Effector memory CD8-positive, alpha-beta T cell (primary cell): Measurements from ENCODE around the gene NSMF.
A peak's percentile ranks its signal among the peaks of the same experiment; 100 is the strongest.

Experiments used
- ATAC-seq: fragments of 150-1000 bp; cut with Tn5 transposase; replicated peaks from 2 replicates; pipeline ENCODE4 v1.10.0; 2021; ENCODE audit warnings: mild to moderate bottlenecking, moderate library complexity
- DNase-seq, 3 experiments: peaks; one replicate each; pipeline ENCODE4 v3.0.0; 2021
- H3K27ac Mint-ChIP-seq, 2 donors: one replicate each; pipeline ENCODE4 v1.8.0; 2022; ENCODE audit warnings: mild to moderate bottlenecking in 2 of 2, mixed read lengths in 2 of 2, moderate library complexity in 2 of 2
- H3K27me3 Mint-ChIP-seq, 2 donors: one replicate each; pipeline ENCODE4 v1.8.0; 2022; ENCODE audit warnings: mixed read lengths in 2 of 2
- H3K36me3 Mint-ChIP-seq: one replicate; pipeline ENCODE4 v1.8.0; 2022; ENCODE audit warnings: mild to moderate bottlenecking, moderate library complexity, mixed read lengths; ENCODE audit not compliant: insufficient read depth
- H3K4me1 Mint-ChIP-seq, 2 donors: one replicate each; pipeline ENCODE4 v1.8.0; 2022; ENCODE audit warnings: low read depth in 2 of 2, mixed read lengths in 2 of 2
- H3K4me3 Mint-ChIP-seq, 2 donors: one replicate each; pipeline ENCODE4 v1.8.0; 2022; ENCODE audit warnings: mild to moderate bottlenecking in 2 of 2, mixed read lengths in 2 of 2, moderate library complexity in 2 of 2
- H3K9me3 Mint-ChIP-seq, 2 donors: one replicate each; pipeline ENCODE4 v1.8.0; 2022; ENCODE audit warnings: mixed read lengths in 2 of 2
- total RNA-seq, 9 experiments: gene quantifications; one replicate each; lab custom pipeline; 2026; lab: John Stamatoyannopoulos, UW

NSMF gene, protein sequence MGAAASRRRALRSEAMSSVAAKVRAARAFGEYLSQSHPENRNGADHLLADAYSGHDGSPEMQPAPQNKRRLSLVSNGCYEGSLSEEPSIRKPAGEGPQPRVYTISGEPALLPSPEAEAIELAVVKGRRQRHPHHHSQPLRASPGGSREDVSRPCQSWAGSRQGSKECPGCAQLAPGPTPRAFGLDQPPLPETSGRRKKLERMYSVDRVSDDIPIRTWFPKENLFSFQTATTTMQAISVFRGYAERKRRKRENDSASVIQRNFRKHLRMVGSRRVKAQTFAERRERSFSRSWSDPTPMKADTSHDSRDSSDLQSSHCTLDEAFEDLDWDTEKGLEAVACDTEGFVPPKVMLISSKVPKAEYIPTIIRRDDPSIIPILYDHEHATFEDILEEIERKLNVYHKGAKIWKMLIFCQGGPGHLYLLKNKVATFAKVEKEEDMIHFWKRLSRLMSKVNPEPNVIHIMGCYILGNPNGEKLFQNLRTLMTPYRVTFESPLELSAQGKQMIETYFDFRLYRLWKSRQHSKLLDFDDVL
- 34.8 to 96.3 (median 75.3) reads per million in 9 experiments for total RNA-seq

DNA sequence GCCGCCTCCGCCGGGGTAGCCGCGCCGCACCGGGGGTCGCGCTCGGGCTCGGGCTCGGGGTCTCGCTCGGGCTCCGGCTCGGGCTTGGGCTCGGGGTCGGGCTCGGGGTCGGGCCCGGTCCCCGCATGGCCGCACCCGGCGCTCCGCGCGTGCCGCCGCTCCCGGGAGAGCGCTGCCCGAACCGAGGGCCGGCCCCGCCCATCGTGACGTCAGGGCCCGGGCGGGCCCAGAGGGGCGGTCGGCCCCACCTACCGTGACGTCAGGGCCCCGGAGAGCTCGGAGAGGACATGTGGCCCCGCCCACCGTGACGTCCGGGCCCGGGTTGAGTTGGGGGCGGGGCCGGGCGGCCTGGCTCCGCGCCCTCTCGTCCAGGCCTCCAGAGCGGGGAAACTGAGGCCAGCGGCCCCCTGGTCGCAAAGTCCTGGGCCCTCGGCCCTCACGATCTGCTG lies at the start of gene NSMF:
Gene NSMF (minus strand): TSS at position 183 of the 449 bp plus-strand sequence. CDS start 232 bp downstream, outside the sequence.
- Mint-ChIP-seq H3K27me3 (no peaks in the 10 kb centered on the region), H3K27ac (peak within 1 kb of the TSS; percentile 10 to 62), H3K4me3 (peak within 1 kb of the TSS; percentile 58 to 67), H3K36me3 (peaks cover 6% of the 10 kb centered on the region), H3K4me1 (peaks cover 21 to 23% of the 10 kb centered on the region in 2 donors), H3K9me3 (no peaks in the 10 kb centered on the region)
- ATAC-seq (peak; percentile 62), DNase-seq (peak; percentile 92 to 95 (median 93))

DNA sequence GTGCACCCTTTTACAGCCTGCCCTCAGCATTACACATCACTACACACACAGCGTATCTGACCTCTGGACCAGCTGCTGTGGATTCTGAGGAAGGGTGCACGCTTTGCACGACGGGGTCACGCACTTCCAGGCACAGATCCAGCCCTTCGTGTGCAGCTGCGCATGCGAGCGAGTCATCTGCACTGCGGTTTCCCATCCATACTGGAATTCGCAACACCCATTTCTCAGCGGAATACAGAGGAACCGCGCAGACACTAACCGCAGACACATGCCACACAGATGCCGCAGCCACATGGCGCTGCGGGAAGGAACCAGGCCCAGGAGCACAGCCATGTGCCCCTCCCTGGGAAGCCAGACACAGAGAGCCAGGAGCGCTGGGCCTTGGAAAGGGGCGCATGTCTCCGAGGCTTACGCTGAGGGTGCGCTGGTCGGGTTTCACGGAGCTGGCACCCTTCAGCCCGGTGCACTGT lies 47.6 kb upstream of the NSMF start:
- Mint-ChIP-seq H3K9me3 (no peaks in the 10 kb centered on the region), H3K27me3 (no peaks in the 10 kb centered on the region), H3K27ac (no peak overlapping the region), H3K4me3 (no peak overlapping the region), H3K4me1 (peaks cover 4 to 8% of the 10 kb centered on the region in 2 donors), H3K36me3 (peaks cover 14% of the 10 kb centered on the region)
- ATAC-seq (no peak), DNase-seq (no peak)

DNA sequence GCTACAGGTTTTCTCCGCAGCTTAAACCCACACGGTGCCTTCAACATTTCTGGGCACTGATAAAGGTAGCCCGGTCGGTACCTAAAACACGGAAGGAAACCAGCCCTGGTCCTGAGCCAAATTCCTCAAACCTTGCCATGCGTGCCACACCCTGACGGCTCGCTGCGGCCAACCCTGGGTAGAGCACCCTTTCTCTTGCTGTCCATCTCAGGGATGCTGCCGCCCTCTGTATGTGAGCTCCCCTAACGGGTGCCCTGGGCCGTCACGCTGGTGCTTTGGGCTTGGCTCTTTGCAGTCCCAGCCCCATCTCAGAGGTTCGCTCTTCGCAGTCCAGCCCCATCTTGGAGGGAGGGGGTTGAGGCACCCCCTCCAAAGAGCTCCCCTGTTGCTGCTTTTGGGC lies 47.1 kb upstream of the NSMF start:
- no peaks in the 10 kb centered on the region for H3K9me3 Mint-ChIP-seq
- ATAC-seq (no peak), DNase-seq (no peak)
- no peaks in the 10 kb centered on the region for H3K27me3 Mint-ChIP-seq
- H3K4me1 Mint-ChIP-seq: peaks cover 4 to 8% of the 10 kb centered on the region in 2 donors
- H3K27ac Mint-ChIP-seq: no peak overlapping the region
- peaks cover 16% of the 10 kb centered on the region for H3K36me3 Mint-ChIP-seq
- H3K4me3 Mint-ChIP-seq: no peak overlapping the region

DNA sequence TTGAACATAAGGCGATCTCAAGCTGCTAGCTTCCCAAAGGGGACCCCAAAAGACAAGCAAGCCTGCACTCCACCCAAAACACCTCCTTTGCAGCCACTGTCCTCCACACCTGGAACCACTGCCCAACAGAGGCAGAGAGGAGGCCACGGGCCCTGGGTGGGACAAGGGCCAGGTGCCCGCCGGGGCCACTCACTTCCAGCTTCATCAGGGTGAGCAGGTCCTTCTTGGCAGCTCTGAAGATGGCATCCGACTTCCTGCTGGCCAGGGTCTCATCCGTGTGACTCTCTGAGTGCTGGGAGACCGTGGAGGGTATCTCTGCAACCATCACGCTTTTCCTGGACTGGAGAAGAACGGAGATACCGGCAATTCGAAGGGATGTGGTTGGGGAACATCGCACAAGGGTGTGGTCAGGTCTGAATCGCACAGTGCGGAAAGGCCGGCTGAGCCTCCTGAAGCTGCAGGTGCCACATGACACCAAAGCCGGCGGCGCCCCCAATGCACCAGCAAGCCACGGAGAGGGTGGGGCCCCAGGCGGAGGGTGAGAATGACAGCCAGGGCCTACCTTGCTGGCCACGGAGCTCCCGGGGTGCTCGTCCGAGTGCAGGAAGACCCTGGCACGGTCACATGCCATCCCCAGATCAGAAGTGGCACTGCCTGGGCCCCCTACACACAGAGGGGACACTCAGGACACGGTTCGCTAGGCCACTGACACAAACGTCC lies 46.4 kb upstream of the NSMF start:
- no peaks in the 10 kb centered on the region for H3K27me3 Mint-ChIP-seq
- H3K27ac Mint-ChIP-seq: no peak overlapping the region
- H3K4me3 Mint-ChIP-seq: no peak overlapping the region

DNA sequence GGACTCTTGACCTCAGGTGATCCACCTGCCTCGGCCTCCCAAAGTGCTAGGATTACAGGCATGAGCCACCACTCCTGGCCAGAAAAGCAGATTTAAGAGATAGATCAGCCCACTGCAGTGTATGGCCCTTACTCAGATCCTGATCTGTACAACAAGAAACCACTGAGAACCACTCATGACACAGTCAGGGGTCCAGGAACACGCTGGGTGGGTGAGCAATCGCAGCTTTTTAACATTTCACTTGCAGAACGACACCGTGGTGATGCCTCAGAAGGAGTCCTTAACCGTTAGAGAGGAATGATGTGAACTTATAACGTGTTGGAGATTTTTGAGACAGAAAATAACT lies 45.3 kb upstream of the NSMF start:
- H3K4me1 Mint-ChIP-seq: peaks cover 4 to 8% of the 10 kb centered on the region in 2 donors
- ATAC-seq (no peak), DNase-seq (no peak)
- H3K9me3 Mint-ChIP-seq: no peaks in the 10 kb centered on the region
- no peaks in the 10 kb centered on the region for H3K27me3 Mint-ChIP-seq
- H3K36me3 Mint-ChIP-seq: peaks cover 16% of the 10 kb centered on the region
- H3K27ac Mint-ChIP-seq: no peak overlapping the region
- no peak overlapping the region for H3K4me3 Mint-ChIP-seq

More for the DNA sequence above, 46.4 kb upstream of the NSMF start:
- peaks cover 4 to 8% of the 10 kb centered on the region in 2 donors for H3K4me1 Mint-ChIP-seq
- DNase-seq: no peak
- H3K36me3 Mint-ChIP-seq: peaks cover 16% of the 10 kb centered on the region
- no peak for ATAC-seq
- no peaks in the 10 kb centered on the region for H3K9me3 Mint-ChIP-seq

DNA sequence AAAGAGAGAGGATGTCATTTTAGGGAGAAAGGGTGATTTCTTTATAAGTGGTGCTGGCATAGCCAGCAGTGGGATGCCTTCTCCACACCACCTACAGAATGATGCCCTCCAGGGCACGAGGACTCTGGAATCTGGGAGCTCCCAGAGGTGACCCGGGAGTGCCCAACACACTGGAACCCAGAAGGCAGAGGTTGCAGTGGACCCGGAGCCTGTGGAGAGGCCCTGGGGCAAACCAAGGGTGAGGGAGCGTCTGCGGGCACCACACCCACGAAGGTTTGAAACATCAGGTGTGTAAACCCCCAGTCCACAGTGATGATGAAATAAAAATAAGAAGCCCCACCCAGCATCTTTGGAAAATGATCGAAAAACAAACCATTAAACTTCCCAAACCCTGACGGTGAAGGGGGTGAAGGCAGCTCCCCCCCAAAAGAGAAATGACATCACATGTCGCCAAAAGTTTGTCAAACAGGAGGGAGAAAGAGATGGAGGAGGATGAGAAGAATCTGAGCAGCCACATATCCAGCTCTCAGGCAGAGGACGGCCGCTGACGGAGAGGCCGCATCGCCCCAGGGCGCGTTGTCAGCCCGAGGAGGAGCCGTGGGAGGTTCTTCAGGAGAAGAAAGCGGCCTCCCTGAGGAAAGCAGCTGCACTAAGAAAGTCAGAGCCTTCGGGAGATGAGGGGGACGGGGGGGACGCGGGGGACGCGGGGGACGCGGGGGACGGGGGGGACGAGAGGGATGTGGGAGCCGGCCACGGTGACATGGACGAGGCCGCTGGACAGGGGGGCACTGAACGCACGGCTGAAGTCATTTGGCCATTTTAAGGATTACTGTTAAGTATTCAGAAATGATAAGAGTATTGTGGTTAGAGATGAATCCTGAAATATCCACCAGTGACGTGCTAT lies 43.1 kb upstream of the NSMF start:
- ATAC-seq (no peak), DNase-seq (no peak)
- Mint-ChIP-seq H3K27ac (peak overlapping the region; percentile 96), H3K4me1 (peaks cover 4 to 12% of the 10 kb centered on the region in 2 donors), H3K27me3 (no peaks in the 10 kb centered on the region), H3K36me3 (peaks cover 16% of the 10 kb centered on the region), H3K4me3 (peak overlapping the region; percentile 64 to 71), H3K9me3 (no peaks in the 10 kb centered on the region)

DNA sequence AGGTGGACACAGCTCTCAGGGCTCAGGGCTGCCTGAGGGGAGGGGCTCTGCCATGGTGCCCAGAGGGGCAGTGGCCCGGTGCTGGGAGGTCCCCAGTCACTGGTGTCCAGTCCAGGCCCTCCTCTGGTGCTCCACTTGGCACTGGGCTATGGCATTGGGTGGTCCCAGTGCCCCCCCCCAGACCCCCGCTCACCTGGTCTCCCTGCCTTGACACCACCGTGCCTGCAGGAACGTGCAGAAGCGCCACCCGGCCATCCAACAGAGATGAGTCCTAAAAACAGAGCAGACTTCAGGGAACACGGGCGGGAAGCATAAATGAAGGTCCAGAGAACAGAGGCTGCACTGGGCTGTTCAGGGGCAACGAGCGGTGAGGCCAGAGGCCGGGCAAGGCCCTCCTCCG lies 42.3 kb upstream of the NSMF start:
- Mint-ChIP-seq H3K4me1 (peaks cover 4 to 12% of the 10 kb centered on the region in 2 donors), H3K36me3 (peaks cover 19% of the 10 kb centered on the region), H3K27me3 (no peaks in the 10 kb centered on the region), H3K9me3 (no peaks in the 10 kb centered on the region), H3K27ac (peak overlapping the region; percentile 96), H3K4me3 (peak overlapping the region in 1 of 2 donors; percentile 46)
- DNase-seq (no peak), ATAC-seq (no peak)

DNA sequence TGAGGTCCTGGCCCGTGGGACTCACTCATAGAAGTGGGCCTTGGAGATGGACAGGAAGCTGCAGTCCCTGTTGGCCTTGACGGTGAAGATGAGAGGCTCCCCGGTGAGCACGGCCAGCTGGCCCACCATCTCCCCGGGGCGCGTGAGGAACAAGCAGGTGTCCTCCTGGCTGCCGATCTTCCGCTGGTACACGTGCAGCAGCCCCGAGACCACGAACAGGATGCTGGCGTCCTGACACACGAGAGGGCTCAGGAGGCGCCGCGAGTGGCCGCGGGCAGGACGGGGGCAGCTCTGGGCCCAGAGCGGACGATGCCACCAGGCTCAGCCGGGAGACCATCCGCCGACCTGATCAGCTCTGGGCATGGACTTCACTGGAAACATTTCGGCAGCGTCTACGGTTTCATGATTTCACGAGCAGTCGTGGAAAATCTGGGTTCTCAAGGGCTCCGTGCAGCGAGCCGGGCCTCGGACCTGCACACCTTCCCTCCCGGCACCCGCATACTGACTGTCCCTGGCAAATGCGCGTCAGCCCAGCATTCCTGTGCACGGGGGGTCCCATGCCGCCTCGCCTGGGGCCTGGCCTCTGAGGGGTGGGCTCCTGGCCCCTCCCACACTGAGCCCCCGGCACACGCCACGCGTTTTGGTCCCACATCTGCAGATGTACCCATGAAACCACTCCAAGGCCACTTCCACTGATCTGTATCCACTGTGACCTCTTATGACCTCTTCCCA lies 41.7 kb upstream of the NSMF start:
- Mint-ChIP-seq H3K4me1 (peaks cover 4 to 12% of the 10 kb centered on the region in 2 donors), H3K36me3 (peaks cover 21% of the 10 kb centered on the region), H3K27me3 (no peaks in the 10 kb centered on the region), H3K9me3 (no peaks in the 10 kb centered on the region), H3K4me3 (no peak overlapping the region), H3K27ac (peak overlapping the region in 1 of 2 donors; percentile 96)
- DNase-seq (no peak), ATAC-seq (no peak)

DNA sequence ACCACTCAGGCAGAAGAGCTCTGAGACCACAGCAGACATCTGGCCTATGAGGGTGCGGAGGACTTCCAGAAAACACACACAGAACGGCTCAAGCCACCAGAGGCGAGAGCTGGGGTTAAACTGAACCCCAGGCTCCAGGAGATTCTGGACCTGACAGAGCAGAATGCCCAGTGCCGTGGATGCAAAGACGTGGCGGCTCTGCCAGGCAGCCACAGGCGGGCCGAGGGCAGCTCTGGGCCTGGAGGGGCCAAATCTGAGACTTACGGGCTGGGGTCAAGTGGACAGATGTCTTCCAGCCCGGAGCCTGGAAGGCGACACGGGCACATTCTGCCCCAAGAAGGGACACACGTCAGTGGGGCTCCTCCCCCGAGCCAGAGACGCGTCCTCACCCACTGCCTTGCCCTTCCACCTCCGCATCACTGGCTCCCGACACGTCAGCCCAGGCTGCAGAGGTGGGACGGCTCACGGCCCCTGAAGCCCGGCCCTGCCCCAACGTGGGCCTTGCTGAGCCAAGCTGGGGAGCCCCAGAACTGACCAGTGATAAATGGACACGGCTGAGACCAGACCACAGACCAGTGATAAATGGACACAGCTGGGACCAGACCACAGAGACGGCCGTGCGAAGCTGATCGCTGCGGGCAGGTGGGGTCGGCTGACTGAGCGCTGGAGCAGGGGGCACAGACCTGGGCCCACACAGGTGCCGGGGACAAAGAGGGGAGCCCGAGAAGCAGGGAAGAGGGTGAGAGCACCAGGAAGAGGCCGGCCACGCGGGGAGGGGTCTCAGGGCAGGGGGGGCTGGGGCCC lies 40.9 kb upstream of the NSMF start:
- no peaks in the 10 kb centered on the region for H3K27me3 Mint-ChIP-seq
- no peak overlapping the region for H3K27ac Mint-ChIP-seq
- no peak for ATAC-seq
- H3K36me3 Mint-ChIP-seq: peaks cover 21% of the 10 kb centered on the region
- H3K4me1 Mint-ChIP-seq: peaks cover 4 to 12% of the 10 kb centered on the region in 2 donors
- H3K4me3 Mint-ChIP-seq: no peak overlapping the region
- no peaks in the 10 kb centered on the region for H3K9me3 Mint-ChIP-seq
- DNase-seq: no peak

DNA sequence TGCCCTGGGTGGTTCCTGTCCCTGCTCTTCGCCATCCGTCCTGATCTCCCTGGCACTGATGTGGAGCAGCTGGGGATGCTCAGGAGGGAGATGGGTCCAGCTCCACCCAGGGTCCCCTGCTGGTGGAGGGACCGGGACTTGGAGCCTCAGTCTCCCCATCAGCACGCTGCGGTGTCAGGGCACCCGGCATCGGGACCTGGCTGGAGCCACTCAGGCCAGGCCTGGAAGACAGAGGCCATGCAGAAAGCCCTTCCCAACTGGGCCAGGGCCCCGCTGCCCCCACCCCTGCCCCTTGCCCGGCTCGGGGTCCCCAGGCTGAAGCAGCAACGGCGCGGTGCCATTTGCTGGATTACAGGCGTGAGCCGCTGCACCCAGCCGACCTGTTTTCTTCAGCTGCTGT lies 40.3 kb upstream of the NSMF start:
- ATAC-seq (no peak), DNase-seq (no peak)
- Mint-ChIP-seq H3K27ac (no peak overlapping the region), H3K27me3 (no peaks in the 10 kb centered on the region), H3K9me3 (no peaks in the 10 kb centered on the region), H3K36me3 (peaks cover 21% of the 10 kb centered on the region), H3K4me3 (no peak overlapping the region), H3K4me1 (peaks cover 6 to 12% of the 10 kb centered on the region in 2 donors)

DNA sequence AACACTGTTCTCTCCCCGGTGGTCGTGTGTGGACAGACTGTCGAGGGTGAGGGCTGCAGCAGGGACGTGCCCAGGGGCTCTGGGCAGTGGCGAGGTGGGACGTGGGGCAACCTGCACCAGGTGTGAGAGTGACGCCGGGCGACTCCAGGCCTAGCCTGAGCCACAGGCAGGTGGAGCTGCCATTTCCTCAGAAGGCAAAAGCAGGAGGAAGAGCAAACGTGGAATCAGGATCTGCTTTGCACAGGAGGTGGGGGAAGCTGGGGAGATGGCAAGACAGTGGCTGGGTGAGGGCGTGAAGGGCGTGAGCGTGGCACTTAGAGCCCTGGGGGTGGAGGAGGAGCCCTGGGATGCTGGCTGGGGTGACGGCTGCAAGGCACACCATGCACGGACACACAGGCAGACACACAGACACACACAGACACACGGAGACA lies 39.6 kb upstream of the NSMF start:
- Mint-ChIP-seq H3K27me3 (no peaks in the 10 kb centered on the region), H3K36me3 (peaks cover 21% of the 10 kb centered on the region), H3K4me1 (peaks cover 10 to 12% of the 10 kb centered on the region in 2 donors), H3K27ac (no peak overlapping the region), H3K9me3 (no peaks in the 10 kb centered on the region), H3K4me3 (no peak overlapping the region)
- DNase-seq (no peak), ATAC-seq (no peak)
